H1 (cell line): Measurements from ENCODE around the gene GRAMD4. TPM values are rescaled to one million over a fixed set of nuclear protein-coding genes. Genes with fewer than 3 reads are reported as not detected.
A peak's percentile ranks its signal among the peaks of the same experiment; 100 is the strongest.

Experiments used
- CTCF ChIA-PET: fragments of 300-600 bp; sonication (Branson Sonifier 250); formaldehyde crosslinking; loops from one replicate; lab custom pipeline; 2021; ENCODE audit not compliant: partially characterized antibody; lab: Charles Lee
- POLR2A ChIA-PET: fragments of 300-600 bp; sonication (Branson Sonifier 250); formaldehyde crosslinking; loops from one replicate; lab custom pipeline; 2021; ENCODE audit warnings: inconsistent platforms; ENCODE audit not compliant: partially characterized antibody; lab: Charles Lee
- DNase-seq, 2 experiments: peaks; one replicate each; pipeline versions ENCODE4 v3.0.0 to v3.0.0-alpha.2; 2010 to 2022; ENCODE audit warnings: low spot score in 2 of 2, low read depth in 1 of 2, mixed read lengths in 1 of 2
- FAIRE-seq: peaks from 2 replicates; lab custom pipeline; 2011; peaks lifted over from hg19 to GRCh38; lab: Jason Lieb, UNC
- H2AFZ ChIP-seq: 2 replicates; pipeline ENCODE4 v1.8.1; 2012; ENCODE audit warnings: low read length, inconsistent platforms
- H2AK5ac ChIP-seq: 2 replicates; pipeline ENCODE4 v1.6.1; 2013; ENCODE audit warnings: low read depth, low read length
- H2BK120ac ChIP-seq: replicated peaks from 2 replicates; pipeline ENCODE3; 2013; ENCODE audit warnings: low read depth, low read length, inconsistent platforms
- H2BK12ac ChIP-seq: 2 replicates; pipeline ENCODE4 v1.6.1; 2013; ENCODE audit warnings: low read depth, low read length
- H2BK15ac ChIP-seq: 2 replicates; pipeline ENCODE4 v1.6.1; 2013; ENCODE audit warnings: low read length
- H2BK20ac ChIP-seq: 2 replicates; pipeline ENCODE4 v1.6.1; 2013; ENCODE audit warnings: low read length
- H2BK5ac ChIP-seq: 2 replicates; pipeline ENCODE4 v1.6.1; 2013; ENCODE audit warnings: low read depth, low read length
- H3K14ac ChIP-seq: 2 replicates; pipeline ENCODE4 v1.6.1; 2013; ENCODE audit warnings: inconsistent platforms; ENCODE audit not compliant: insufficient read length
- H3K18ac ChIP-seq: 2 replicates; pipeline ENCODE4 v1.6.1; 2013; ENCODE audit warnings: low read length; ENCODE audit errors: extremely low read depth
- H3K23ac ChIP-seq: 2 replicates; pipeline ENCODE4 v1.6.1; 2013; ENCODE audit warnings: inconsistent platforms; ENCODE audit not compliant: insufficient read length
- H3K23me2 ChIP-seq: 2 replicates; pipeline ENCODE4 v1.6.1; 2013; ENCODE audit warnings: low read depth, low read length
- H3K27ac ChIP-seq: 2 replicates; pipeline ENCODE4 v1.6.1; 2011; ENCODE audit warnings: low read depth, low read length, inconsistent platforms
- H3K27me3 ChIP-seq, 4 experiments: replicated peaks in 1 of 4; 1 replicate in 1 of 4; 2 replicates in 3 of 4; pipeline versions ENCODE4 v1.6.1 to v1.8.1; 2011 to 2013; ENCODE audit warnings: low read length in 3 of 4, mild to moderate bottlenecking in 3 of 4, inconsistent platforms in 2 of 4, mixed read lengths in 2 of 4, moderate library complexity in 1 of 4; ENCODE audit not compliant: control insufficient read depth in 3 of 4, insufficient read depth in 3 of 4; ENCODE audit errors: extremely low read depth in 1 of 4
- H3K36me3 ChIP-seq, 4 experiments: 2 replicates each; pipeline versions ENCODE4 v1.6.1 to v1.8.1; 2011 to 2013; ENCODE audit warnings: mild to moderate bottlenecking in 4 of 4, low read length in 3 of 4, moderate library complexity in 2 of 4, control low read depth in 1 of 4, inconsistent platforms in 1 of 4; ENCODE audit not compliant: insufficient read depth in 4 of 4, control insufficient read depth in 2 of 4
- H3K4ac ChIP-seq: replicated peaks from 2 replicates; pipeline ENCODE3; 2013; ENCODE audit warnings: low read length, low read depth, mixed read lengths, inconsistent platforms; ENCODE audit not compliant: insufficient read length
- H3K4me1 ChIP-seq, 4 experiments: replicated peaks in 1 of 4; 1 replicate in 1 of 4; 2 replicates in 3 of 4; pipeline versions ENCODE4 v1.6.1 to v1.8.1; 2011 to 2013; ENCODE audit warnings: low read length in 3 of 4, inconsistent platforms in 2 of 4, mixed read lengths in 1 of 4; ENCODE audit not compliant: insufficient read depth in 4 of 4, control insufficient read depth in 3 of 4
- H3K4me2 ChIP-seq, 2 experiments: 2 replicates each; pipeline versions ENCODE4 v1.6.1 to v1.8.1; 2011 to 2013; ENCODE audit warnings: low read depth in 2 of 2, low read length in 2 of 2, control low read depth in 1 of 2, inconsistent platforms in 1 of 2, mild to moderate bottlenecking in 1 of 2; ENCODE audit not compliant: insufficient read depth in 1 of 2
- H3K4me3 ChIP-seq, 4 experiments: fragments of 200-600, 300-600 bp in 1 of 4; sonication (generic), shearing (Covaris generic), sonication (Bioruptor Twin) in 1 of 4; 2 replicates each; pipeline versions ENCODE4 v1.5.1 to v1.8.1; 2011 to 2016; ENCODE audit warnings: low read length in 4 of 4, low read depth in 3 of 4, control low read depth in 2 of 4, inconsistent platforms in 2 of 4, mild to moderate bottlenecking in 2 of 4, mixed read lengths in 1 of 4, moderate library complexity in 1 of 4; ENCODE audit not compliant: insufficient read depth in 2 of 4; ENCODE audit errors: extremely low read depth in 1 of 4
- H3K56ac ChIP-seq: replicated peaks from 2 replicates; pipeline ENCODE3; 2013; ENCODE audit warnings: low read depth, mild to moderate bottlenecking, mixed read lengths, low read length, inconsistent platforms; ENCODE audit not compliant: insufficient read length
- H3K79me1 ChIP-seq: 2 replicates; pipeline ENCODE4 v1.6.1; 2013; ENCODE audit warnings: low read depth, low read length, control low read depth
- H3K79me2 ChIP-seq, 2 experiments: 2 replicates each; pipeline versions ENCODE4 v1.6.1 to v1.8.1; 2012 to 2013; ENCODE audit warnings: low read length in 2 of 2, mild to moderate bottlenecking in 2 of 2, inconsistent platforms in 1 of 2; ENCODE audit not compliant: insufficient read depth in 2 of 2, control insufficient read depth in 1 of 2
- H3K9ac ChIP-seq, 4 experiments: replicated peaks in 1 of 4; 1 replicate in 1 of 4; 2 replicates in 3 of 4; pipeline versions ENCODE4 v1.6.1 to v1.8.1; 2011 to 2013; ENCODE audit warnings: low read depth in 3 of 4, low read length in 3 of 4, control low read depth in 2 of 4, mild to moderate bottlenecking in 2 of 4, moderate library complexity in 2 of 4, inconsistent platforms in 1 of 4; ENCODE audit errors: extremely low read depth in 1 of 4
- H3K9me3 ChIP-seq, 2 experiments: 2 replicates each; pipeline versions ENCODE4 v1.6.1 to v1.8.1; 2012 to 2013; ENCODE audit warnings: mild to moderate bottlenecking in 2 of 2, moderate library complexity in 2 of 2, control low read depth in 1 of 2, inconsistent platforms in 1 of 2, low read depth in 1 of 2, low read length in 1 of 2, mixed read lengths in 1 of 2; ENCODE audit not compliant: insufficient read depth in 2 of 2
- H4K20me1 ChIP-seq, 2 experiments: replicated peaks in 1 of 2; 2 replicates each; pipeline versions ENCODE3 to v1.8.1; 2011 to 2013; ENCODE audit warnings: inconsistent platforms in 2 of 2, low read length in 2 of 2, mild to moderate bottlenecking in 1 of 2; ENCODE audit not compliant: insufficient read depth in 2 of 2, control insufficient read depth in 1 of 2
- H4K5ac ChIP-seq: 2 replicates; pipeline ENCODE4 v1.6.1; 2013; ENCODE audit warnings: low read length, low read depth, mixed read lengths, inconsistent platforms; ENCODE audit not compliant: insufficient read length
- H4K8ac ChIP-seq: 2 replicates; pipeline ENCODE4 v1.8.0; 2013; ENCODE audit warnings: mild to moderate bottlenecking, moderate library complexity, low read length, inconsistent platforms; ENCODE audit not compliant: insufficient read depth; ENCODE audit errors: extremely low read depth
- H4K91ac ChIP-seq: replicated peaks from 2 replicates; pipeline ENCODE3; 2013; ENCODE audit warnings: low read length, mixed read lengths, inconsistent platforms; ENCODE audit not compliant: insufficient read length
- JUND ChIP-seq: IDR thresholded peaks from 2 replicates; pipeline ENCODE4 v1.6.1; 2011; ENCODE audit warnings: mild to moderate bottlenecking, improper control_type of control experiment, low read length
- MAFK ChIP-seq: IDR thresholded peaks from 2 replicates; pipeline ENCODE4 v1.6.1; 2012; ENCODE audit warnings: low read depth, mild to moderate bottlenecking, improper control_type of control experiment, low read length
- NRF1 ChIP-seq: IDR thresholded peaks from 2 replicates; pipeline ENCODE4 v1.6.1; 2011; ENCODE audit warnings: mild to moderate bottlenecking, low read depth, low read length, improper control_type of control experiment
- WGBS, 2 experiments: shearing (Covaris generic) in 1 of 2; methylation state at CpG; one replicate each; pipeline versions ENCODE4 v1.1.6 to v1.1.7; 2013 to 2015; ENCODE audit warnings: low lambda C conversion rate in 2 of 2, mixed read lengths in 2 of 2, inconsistent platforms in 1 of 2, low coverage in 1 of 2, missing lambda C conversion rate in 1 of 2; ENCODE audit not compliant: insufficient replicate concordance in 2 of 2, insufficient coverage in 1 of 2, insufficient read length in 1 of 2; ENCODE audit errors: extremely low coverage in 1 of 2, missing lambda C conversion rate in 1 of 2; 5-methylcytosine and 5-hydroxymethylcytosine counted together
- polyA plus RNA-seq, 7 experiments: library from polyadenylated mRNA; depleted of rRNA in 3 of 7; stranded (reverse) in 5 of 7; unstranded in 2 of 7; fragments of >200 nt in 5 of 7; fragments of 200-250 nt in 2 of 7; gene quantifications; 1 replicate in 5 of 7; 2 replicates in 1 of 7; 4 replicates in 1 of 7; pipeline versions ENCODE4 v1.2.1 to v1.2.3, GENCODE V29; 2011 to 2013; ENCODE audit warnings: missing spikeins in 2 of 7, mixed read lengths in 2 of 7
- total RNA-seq: library from RNA; stranded (reverse); fragmentation: NEBNext Ultra II Directional; extraction: Animal tissue kit (Norgen Biotek cat#: 25700); gene quantifications from 2 replicates; pipeline ENCODE4 v1.2.1, GENCODE V29; 2021
- TF ChIP-seq, protein P1 (sequence below): IDR thresholded peaks from 2 replicates; pipeline ENCODE4 v1.6.1; 2012; ENCODE audit warnings: inconsistent platforms

The GRAMD4 gene
- total and polyA plus RNA-seq, 2 of the 8 experiments (the other 6 are each of a cell fraction or from before 2014, with no cell fraction given), result 7.9 to 25.6 TPM

DNA sequence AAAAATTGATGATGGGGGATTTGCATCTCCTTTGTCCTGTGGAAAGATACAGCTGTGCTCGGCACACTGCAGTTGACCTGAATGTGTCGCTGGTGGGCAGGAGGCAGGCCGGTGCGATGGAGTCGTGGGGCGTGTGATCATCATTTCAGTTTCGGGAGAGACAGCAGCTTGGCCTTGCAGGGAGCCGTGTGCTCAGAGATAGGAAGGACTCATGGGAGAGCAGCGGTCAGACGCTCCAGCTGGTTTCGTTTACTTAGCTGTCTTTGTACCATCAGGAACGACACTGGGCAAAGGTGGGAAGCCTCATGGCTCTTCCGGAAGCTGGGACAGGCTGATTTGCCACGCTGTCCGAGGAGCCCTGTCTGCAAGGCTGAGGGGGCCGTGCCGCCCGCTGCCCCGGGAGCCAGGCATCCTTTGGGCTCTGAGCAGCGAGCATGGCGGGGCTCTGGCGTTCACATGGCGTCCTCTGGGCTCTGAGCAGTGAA is 32.7 kb downstream of the GRAMD4 start:
- H3K18ac ChIP-seq, result no peak overlapping the region
- H3K4me3 ChIP-seq, result no peak overlapping the region
- WGBS, 2 experiments, result 89% methylated on average over 18 of the region's 23 CpGs; no CpG with 5 or more reads in 1 of the 2 experiments
- no peaks in the 10 kb centered on the region for H3K79me2 ChIP-seq
- H3K27ac ChIP-seq, result no peak overlapping the region
- no peak overlapping the region for H2BK5ac ChIP-seq
- H2BK120ac ChIP-seq, result no peak overlapping the region
- no peak overlapping the region for H3K9ac ChIP-seq
- no peak overlapping the region for H2BK20ac ChIP-seq
- no peak overlapping the region for H4K91ac ChIP-seq
- H3K23ac ChIP-seq, result no peak overlapping the region
- H3K36me3 ChIP-seq, result no peaks in the 10 kb centered on the region
- peaks cover 8% of the 10 kb centered on the region; the same call in 1 of the 2 replicates for H3K23me2 ChIP-seq
- no peak overlapping the region for H3K4ac ChIP-seq
- ChIA-PET POLR2A (interaction anchor here (1.1 to 1.5 kb wide), 2 partner anchors 12 to 15 kb away, joined by 3 to 4 read pairs; no protein-coding TSS in a partner anchor), CTCF (interaction anchor here (0.6 to 2.8 kb wide), 6 partner anchors 12 to 449 kb away, joined by 3 to 12 read pairs (median 3); no protein-coding TSS in a partner anchor)
- DNase-seq (no peak), FAIRE-seq (no peak)
- H3K79me1 ChIP-seq, result peaks cover 5% of the 10 kb centered on the region; the same call in 1 of the 2 replicates
- peaks cover 0 to 4% (median 1%) of the 10 kb centered on the region in 4 experiments; a peak in 2 of 7 replicates for H3K4me1 ChIP-seq
- H4K8ac ChIP-seq, result peak overlapping the region; percentile 18; the same call in 1 of the 2 replicates
- no peak overlapping the region for H3K14ac ChIP-seq
- H2AFZ ChIP-seq, result no peak overlapping the region
- H4K20me1 ChIP-seq, result peaks cover 0 to 4% of the 10 kb centered on the region in 2 experiments
- no peak overlapping the region for H3K56ac ChIP-seq
- H2BK12ac ChIP-seq, result peak overlapping the region; percentile 50; the same call in 1 of the 2 replicates
- H4K5ac ChIP-seq, result no peak overlapping the region
- H3K4me2 ChIP-seq, result no peak overlapping the region
- H3K27me3 ChIP-seq, result no peaks in the 10 kb centered on the region
- H2AK5ac ChIP-seq, result 0 out of 2 replicates have a peak overlapping the region, but pooled peaks have one; percentile 15
- no peaks in the 10 kb centered on the region for H3K9me3 ChIP-seq
- H2BK15ac ChIP-seq, result 0 out of 2 replicates have a peak overlapping the region, but pooled peaks have one; percentile 46
- TF ChIP-seq JUND (no peak), MAFK (no peak), NRF1 (no peak)
- TF ChIP-seq, protein P1, sequence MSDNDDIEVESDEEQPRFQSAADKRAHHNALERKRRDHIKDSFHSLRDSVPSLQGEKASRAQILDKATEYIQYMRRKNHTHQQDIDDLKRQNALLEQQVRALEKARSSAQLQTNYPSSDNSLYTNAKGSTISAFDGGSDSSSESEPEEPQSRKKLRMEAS, result no peak
